Calu3 (cell line): Measurements from ENCODE around the gene RASL11B. TPM values are rescaled to one million over a fixed set of nuclear protein-coding genes. Genes with fewer than 3 reads are reported as not detected.
A peak's percentile ranks its signal among the peaks of the same experiment; 100 is the strongest.

ENCODE experiments used
- Bru-seq: library from RNA; stranded (reverse); fragments of 400-500 nt; gene quantifications from one replicate; lab custom pipeline; 2021; lab: Mats Ljungman, UMichigan
- BruChase-seq, 2 experiments: library from RNA; stranded (reverse); fragments of 400-500 nt; gene quantifications; one replicate each; lab custom pipeline; 2021; lab: Mats Ljungman, UMichigan
- BruUV-seq: library from RNA; stranded (reverse); fragments of 400-500 nt; replicated peaks from 2 replicates; lab custom pipeline; 2021; lab: Mats Ljungman, UMichigan
- CTCF ChIA-PET: fragments of 300-600 bp; sonication (Branson Sonifier 250); formaldehyde crosslinking; loops from one replicate; lab custom pipeline; 2022; ENCODE audit warnings: antibody characterized with exemption; lab: Charles Lee
- DNase-seq: peaks from one replicate; pipeline ENCODE4 v3.0.0; 2022
- H3K27ac Mint-ChIP-seq: one replicate; pipeline ENCODE4 v1.8.0; 2022; ENCODE audit warnings: mixed read lengths; ENCODE audit not compliant: unreplicated experiment
- H3K27me3 Mint-ChIP-seq: one replicate; pipeline ENCODE4 v1.8.0; 2022; ENCODE audit warnings: mixed read lengths; ENCODE audit not compliant: unreplicated experiment
- H3K36me3 Mint-ChIP-seq: one replicate; pipeline ENCODE4 v1.8.0; 2022; ENCODE audit warnings: mild to moderate bottlenecking, moderate library complexity, mixed read lengths; ENCODE audit not compliant: insufficient read depth, unreplicated experiment
- H3K4me1 Mint-ChIP-seq: one replicate; pipeline ENCODE4 v1.8.0; 2022; ENCODE audit warnings: mild to moderate bottlenecking, low read depth, mixed read lengths; ENCODE audit not compliant: unreplicated experiment
- H3K4me3 Mint-ChIP-seq: one replicate; pipeline ENCODE4 v1.8.0; 2022; ENCODE audit warnings: mild to moderate bottlenecking, low read depth, moderate library complexity, mixed read lengths; ENCODE audit not compliant: unreplicated experiment
- H3K9me3 Mint-ChIP-seq: one replicate; pipeline ENCODE4 v1.8.0; 2022; ENCODE audit warnings: low read depth, mixed read lengths; ENCODE audit not compliant: unreplicated experiment
- CTCF ChIP-seq: fragments of 200-600 bp; IDR thresholded peaks from one replicate; pipeline ENCODE4 v1.8.0; 2022; ENCODE audit warnings: antibody characterized with exemption; ENCODE audit not compliant: unreplicated experiment
- intact Hi-C: fragments of 100-400 bp; cut with micrococcal nuclease; formaldehyde crosslinking; loops from one replicate; pipeline ENCODE4 v1.10.0; 2022; ENCODE audit not compliant: unreplicated experiment
- long read RNA-seq: library from polyadenylated mRNA; stranded (forward); transcript quantifications from one replicate; pipeline ENCODE4 v2.0.0, GENCODE V29; 2022
- total RNA-seq: library from RNA; stranded (reverse); gene quantifications from 2 replicates; pipeline ENCODE4 v1.2.3, GENCODE V29; 2022

The RASL11B gene
- total RNA-seq: 0.42 and 0.64 TPM in 2 replicates
- Bru-seq, nascent RNA: percentile 29 among the genes with signal in this experiment
- BruChase-seq, experiment 1, labeled RNA remaining after a 6-hour chase: not detected
- percentile 16 among the genes with signal in this experiment for BruChase-seq, experiment 2, labeled RNA remaining after a 2-hour chase
- long read RNA-seq, partial matches to known transcripts: 0 of 1 reads
- long read RNA-seq, other reads (novel, unspliced or antisense): 0 of 1 reads

- no peak within 1 kb of the TSS for H3K27ac Mint-ChIP-seq
These were observed at the start of gene RASL11B for GRCh38 chr4:52861879-52862616. TSS of gene RASL11B (plus strand) at chr4:52862317. CDS start at chr4:52862508, 191 bp downstream.

GRCh38 chr4:52813546-52813945 is 48.6 kb upstream of the RASL11B start:
- DNase-seq: no peak
- H3K4me3 Mint-ChIP-seq: no peak overlapping the region
- CTCF ChIA-PET: no interaction called here
- H3K9me3 Mint-ChIP-seq: no peaks in the 10 kb centered on the region
- no peak overlapping the region for H3K27ac Mint-ChIP-seq
- TF ChIP-seq CTCF: no peak
- intact Hi-C loops: no loop called here
- no peaks in the 10 kb centered on the region for H3K4me1 Mint-ChIP-seq
- BruUV-seq: no TSS peak
- no peaks in the 10 kb centered on the region for H3K36me3 Mint-ChIP-seq
- no peaks in the 10 kb centered on the region for H3K27me3 Mint-ChIP-seq

More at GRCh38 chr4:52861879-52862616, at the start of gene RASL11B:
- peak; percentile 81 for DNase-seq
- no peaks in the 10 kb centered on the region for H3K4me1 Mint-ChIP-seq
- H3K9me3 Mint-ChIP-seq: peaks cover 6% of the 10 kb centered on the region
- CTCF ChIA-PET: no interaction called here
- H3K36me3 Mint-ChIP-seq: peaks cover 12% of the 10 kb centered on the region
- H3K4me3 Mint-ChIP-seq: peak within 1 kb of the TSS; percentile 83
- intact Hi-C loops: no loop called here
- no peaks in the 10 kb centered on the region for H3K27me3 Mint-ChIP-seq
- TF ChIP-seq CTCF: no peak
- BruUV-seq: no TSS peak

- no peaks in the 10 kb centered on the region for H3K27me3 Mint-ChIP-seq
- no TSS peak for BruUV-seq
- TF ChIP-seq CTCF: no peak
- H3K4me1 Mint-ChIP-seq: peaks cover 26% of the 10 kb centered on the region
- intact Hi-C loops: no loop called here
- H3K36me3 Mint-ChIP-seq: no peaks in the 10 kb centered on the region
- DNase-seq: no peak
- no peak overlapping the region for H3K27ac Mint-ChIP-seq
- peaks cover 2% of the 10 kb centered on the region for H3K9me3 Mint-ChIP-seq
- no peak overlapping the region for H3K4me3 Mint-ChIP-seq
- CTCF ChIA-PET: interaction anchor here (0.6 to 1.0 kb wide), 2 partner anchors 89 to 169 kb away, joined by 3 to 5 read pairs; no protein-coding TSS in a partner anchor
These were observed 39.5 kb upstream of the RASL11B start for GRCh38 chr4:52822583-52822971.

GRCh38 chr4:52822972-52823701 is 39.0 kb upstream of the RASL11B start:
- peaks cover 2% of the 10 kb centered on the region for H3K9me3 Mint-ChIP-seq
- no TSS peak for BruUV-seq
- CTCF ChIA-PET: interaction anchor here (0.6 to 1.0 kb wide), 4 partner anchors 16 to 170 kb away, joined by 3 to 5 read pairs (median 3); no protein-coding TSS in a partner anchor
- H3K4me3 Mint-ChIP-seq: no peak overlapping the region
- intact Hi-C loops: no loop called here
- H3K36me3 Mint-ChIP-seq: no peaks in the 10 kb centered on the region
- H3K4me1 Mint-ChIP-seq: peaks cover 26% of the 10 kb centered on the region
- no peaks in the 10 kb centered on the region for H3K27me3 Mint-ChIP-seq
- H3K27ac Mint-ChIP-seq: no peak overlapping the region
- TF ChIP-seq CTCF: no peak
- no peak for DNase-seq
